Measurements from ENCODE around the gene COPS3. TPM values are rescaled to one million over a fixed set of nuclear protein-coding genes. Genes with fewer than 3 reads are reported as not detected.
A peak's percentile ranks its signal among the peaks of the same experiment; 100 is the strongest.

COPS3 gene
- total RNA-seq, 1 experiment from 2014 or later, result 182 TPM

DNA sequence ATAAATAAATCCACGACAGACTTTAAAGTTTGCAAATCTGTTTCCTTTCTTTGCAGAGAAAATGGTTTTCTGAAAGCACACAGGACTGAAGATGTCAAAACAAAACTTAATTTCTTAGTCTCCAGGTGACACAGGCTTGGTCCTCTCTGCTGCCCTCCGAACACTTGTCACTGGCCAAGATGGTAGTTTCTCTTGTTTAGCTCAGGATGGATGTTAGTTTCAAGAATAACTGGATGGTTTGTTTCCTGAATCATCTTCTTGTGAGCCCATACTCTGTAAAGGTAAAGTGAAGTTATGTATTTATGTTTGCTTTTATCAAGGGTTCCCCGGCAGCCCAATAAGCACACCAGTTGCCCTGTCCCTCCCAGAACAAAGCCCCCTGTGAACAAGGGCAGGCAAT is 34.2 kb downstream of the COPS3 start:
- H3K4me3 ChIP-seq, result no peak overlapping the region
- H3K36me3 ChIP-seq, result peaks cover 55% of the 10 kb centered on the region
- no peak overlapping the region for H3K27ac ChIP-seq
- no peaks in the 10 kb centered on the region for H3K9me3 ChIP-seq (replicated peaks)
- no peak for DNase-seq (ENCODE audit: low read depth in 1 of 2, low spot score in 2 of 2)
- H3K27me3 ChIP-seq (replicated peaks), result no peaks in the 10 kb centered on the region
- H3K4me1 ChIP-seq (replicated peaks), result no peaks in the 10 kb centered on the region

DNA sequence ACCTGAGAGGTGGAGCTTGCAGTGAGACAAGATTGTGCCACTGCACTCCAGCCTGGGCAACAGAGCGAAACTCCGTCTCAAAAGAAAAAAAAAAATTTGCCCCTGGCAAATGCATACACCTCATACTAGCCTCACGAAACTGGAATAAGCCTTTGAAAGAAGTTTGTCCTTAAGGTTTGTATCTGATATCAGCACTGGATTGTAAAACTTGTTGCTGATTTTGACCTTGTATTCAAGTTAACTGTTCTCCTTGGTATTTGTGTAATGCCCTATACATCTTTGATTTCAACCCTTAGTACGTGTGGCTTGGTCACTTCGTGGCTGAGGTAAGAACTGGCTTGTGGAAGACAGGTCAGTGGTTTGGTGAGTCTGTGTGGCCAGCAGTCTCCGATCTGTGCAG is 37.9 kb downstream of the COPS3 start:
- no peaks in the 10 kb centered on the region for H3K27me3 ChIP-seq (replicated peaks)
- H3K9me3 ChIP-seq (replicated peaks), result no peaks in the 10 kb centered on the region
- H3K36me3 ChIP-seq, result peaks cover 21% of the 10 kb centered on the region
- DNase-seq (ENCODE audit: low read depth in 1 of 2, low spot score in 2 of 2), result no peak
- no peak overlapping the region for H3K27ac ChIP-seq
- no peak overlapping the region for H3K4me3 ChIP-seq
- H3K4me1 ChIP-seq (replicated peaks), result no peaks in the 10 kb centered on the region

DNA sequence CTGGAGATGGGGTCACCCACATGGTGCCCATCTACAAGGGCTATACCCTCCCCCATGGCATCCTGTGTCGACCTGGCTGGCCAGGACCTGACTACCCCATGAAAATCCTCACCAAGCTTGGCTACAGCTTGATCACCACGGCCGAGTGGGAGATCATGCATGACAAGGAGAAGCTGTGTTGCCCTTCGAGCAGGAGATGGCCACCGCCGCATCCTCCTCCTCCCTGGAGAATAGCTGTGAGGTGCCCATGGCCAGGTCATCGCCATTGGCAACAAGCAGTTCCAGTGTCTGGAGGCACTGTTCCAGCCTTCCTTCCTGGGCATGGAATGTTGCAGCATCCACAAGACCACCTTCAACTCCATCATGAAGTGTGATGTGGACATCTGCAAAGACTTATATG is 38.8 kb downstream of the COPS3 start:
- peaks cover 12% of the 10 kb centered on the region for H3K36me3 ChIP-seq
- H3K4me1 ChIP-seq (replicated peaks), result no peaks in the 10 kb centered on the region
- no peaks in the 10 kb centered on the region for H3K27me3 ChIP-seq (replicated peaks)
- no peaks in the 10 kb centered on the region for H3K9me3 ChIP-seq (replicated peaks)
- no peak overlapping the region for H3K27ac ChIP-seq
- no peak overlapping the region for H3K4me3 ChIP-seq
- DNase-seq (ENCODE audit: low read depth in 1 of 2, low spot score in 2 of 2), result no peak

DNA sequence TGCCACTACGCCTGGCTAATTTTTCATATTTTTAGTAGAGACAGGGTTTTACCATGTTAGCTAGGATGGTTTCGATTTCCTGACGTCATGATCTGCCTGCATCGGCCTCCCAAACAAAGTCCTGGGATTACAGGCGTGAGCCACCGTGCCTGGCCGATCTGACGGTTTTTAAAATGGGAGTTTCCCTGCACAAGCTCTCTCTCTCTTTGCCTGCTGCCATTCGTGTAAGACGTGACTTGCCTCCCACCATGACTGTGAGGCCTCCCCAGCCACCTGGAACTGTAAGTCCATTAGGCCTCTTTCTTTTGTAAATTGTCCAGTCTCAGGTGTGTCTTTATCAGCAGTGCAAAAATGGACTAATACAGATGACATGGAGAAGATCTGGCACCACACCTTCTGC is 39.4 kb downstream of the COPS3 start:
- H3K27ac ChIP-seq, result no peak overlapping the region
- no peak overlapping the region for H3K4me3 ChIP-seq
- no peaks in the 10 kb centered on the region for H3K4me1 ChIP-seq (replicated peaks)
- no peaks in the 10 kb centered on the region for H3K9me3 ChIP-seq (replicated peaks)
- H3K36me3 ChIP-seq, result peaks cover 6% of the 10 kb centered on the region
- no peaks in the 10 kb centered on the region for H3K27me3 ChIP-seq (replicated peaks)
- no peak for DNase-seq (ENCODE audit: low read depth in 1 of 2, low spot score in 2 of 2)

DNA sequence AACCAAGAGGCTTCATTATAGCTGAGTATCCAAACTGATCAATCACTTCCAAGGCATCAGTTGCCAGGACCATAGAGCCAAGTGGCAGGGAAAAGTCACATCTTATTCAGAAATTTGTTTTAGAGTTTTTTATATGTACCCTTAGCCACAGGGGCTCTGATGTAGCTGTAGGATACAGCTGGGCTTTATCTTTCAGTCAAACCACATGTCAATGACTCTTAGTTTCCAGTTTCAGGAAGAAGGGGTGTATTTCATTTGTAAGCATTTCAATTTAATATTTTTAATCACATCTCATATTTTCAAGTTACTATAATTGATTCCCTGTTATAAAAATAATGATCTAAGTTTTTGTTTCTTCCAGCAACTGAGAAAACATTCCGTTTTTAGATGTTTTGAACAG is 41.2 kb downstream of the COPS3 start:
- Histone ChIP-seq H3K36me3 (no peaks in the 10 kb centered on the region), H3K27ac (no peak overlapping the region), H3K9me3 (replicated peaks) (no peaks in the 10 kb centered on the region), H3K4me1 (replicated peaks) (peaks cover 11% of the 10 kb centered on the region), H3K27me3 (replicated peaks) (no peaks in the 10 kb centered on the region), H3K4me3 (no peak overlapping the region)
- DNase-seq (ENCODE audit: low read depth in 1 of 2, low spot score in 2 of 2), result no peak

DNA sequence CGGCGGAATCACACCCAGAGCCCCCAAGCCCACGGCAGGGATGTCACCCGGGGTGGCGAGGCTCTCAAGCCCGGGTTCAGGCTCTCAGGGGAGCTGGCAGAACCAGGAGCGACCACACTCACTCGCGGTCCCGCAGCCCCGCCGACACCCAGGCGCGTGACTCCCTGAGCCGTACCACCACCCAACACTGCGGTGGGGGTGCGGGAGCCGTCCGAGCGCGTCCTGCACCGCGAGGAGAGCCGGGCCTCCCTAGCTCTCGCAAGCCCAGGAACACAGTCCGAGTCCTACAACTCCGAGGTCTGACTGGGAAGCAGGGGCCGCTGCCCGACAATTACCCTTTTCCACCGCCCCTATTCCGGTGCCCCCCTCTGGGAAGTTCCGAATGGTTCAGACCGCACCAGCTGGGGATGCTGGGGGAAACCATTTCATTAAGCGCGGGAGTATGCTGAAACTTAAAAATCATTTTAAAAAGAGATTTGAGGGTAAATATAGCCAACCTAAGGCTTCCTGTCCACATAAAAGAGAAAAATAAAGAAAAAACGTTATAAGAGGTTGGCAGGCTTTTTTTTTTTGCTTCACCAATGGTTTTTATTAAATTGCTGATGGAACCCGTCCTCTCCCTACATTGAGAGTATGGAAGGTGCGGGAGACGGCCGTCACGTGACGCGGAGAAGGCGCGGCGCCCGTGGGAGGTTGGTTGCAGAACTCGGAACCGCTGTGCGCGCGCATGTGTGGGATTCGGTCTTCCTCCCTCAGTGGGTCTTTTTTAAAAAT is 43.8 kb downstream of the COPS3 start, which contains the start of gene FLCN:
Gene FLCN, minus strand, starts transcription at position 143 of the 774 bp plus-strand sequence. CDS start 9,031 bp downstream, outside the sequence.
- 0 out of 2 replicates have a peak, but pooled peaks cover 7% of the 10 kb centered on the region for H3K36me3 ChIP-seq
- DNase-seq (ENCODE audit: low read depth in 1 of 2, low spot score in 2 of 2), result peak; percentile 82 to 97
- H3K27ac ChIP-seq, result peak within 1 kb of the TSS; percentile 99
- H3K4me3 ChIP-seq, result peak within 1 kb of the TSS; percentile 77
- H3K27me3 ChIP-seq (replicated peaks), result no peaks in the 10 kb centered on the region
- H3K9me3 ChIP-seq (replicated peaks), result no peaks in the 10 kb centered on the region
- peaks cover 11% of the 10 kb centered on the region for H3K4me1 ChIP-seq (replicated peaks)

DNA sequence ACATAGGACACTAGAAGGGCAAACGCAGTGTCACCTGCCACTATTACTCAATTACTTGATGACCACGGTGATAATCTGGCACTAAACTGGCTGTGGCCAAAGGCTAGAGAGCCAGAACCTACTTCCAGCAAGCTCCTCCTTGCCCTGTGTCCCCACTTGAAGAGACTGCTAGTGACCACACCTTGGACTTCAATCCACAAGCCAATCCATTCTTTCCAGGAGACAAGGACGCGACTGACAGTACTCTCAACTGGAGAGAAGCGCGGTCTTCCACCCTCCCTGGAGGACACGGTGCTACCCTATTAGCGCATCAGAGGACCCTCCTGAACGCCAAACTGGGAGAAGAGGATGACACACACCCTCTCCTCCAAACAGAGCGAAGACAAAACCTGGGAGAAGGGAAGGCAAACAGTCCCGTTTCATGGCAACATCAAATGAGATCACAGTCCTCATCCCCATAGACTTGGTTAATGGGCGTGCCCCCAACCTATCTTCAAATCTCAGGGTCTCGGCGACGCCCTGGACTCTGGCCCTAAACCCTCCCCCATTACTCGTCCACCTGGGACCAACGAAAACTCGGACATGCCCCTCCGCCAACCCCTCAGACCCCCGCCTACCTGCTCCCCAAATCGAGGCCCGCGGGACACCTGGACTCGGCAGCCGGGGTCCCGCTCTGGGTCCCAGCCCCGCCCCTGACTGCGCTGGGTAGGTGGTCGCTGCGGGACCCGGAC is 44.6 kb downstream of the COPS3 start:
- Histone ChIP-seq H3K36me3 (peaks cover 13% of the 10 kb centered on the region), H3K27me3 (replicated peaks) (no peaks in the 10 kb centered on the region), H3K9me3 (replicated peaks) (no peaks in the 10 kb centered on the region), H3K4me3 (peak overlapping the region; percentile 77), H3K4me1 (replicated peaks) (peaks cover 11% of the 10 kb centered on the region), H3K27ac (peak overlapping the region; percentile 99)
- peak in 1 of 2 experiments; percentile 39 for DNase-seq (ENCODE audit: low read depth in 1 of 2, low spot score in 2 of 2)

DNA sequence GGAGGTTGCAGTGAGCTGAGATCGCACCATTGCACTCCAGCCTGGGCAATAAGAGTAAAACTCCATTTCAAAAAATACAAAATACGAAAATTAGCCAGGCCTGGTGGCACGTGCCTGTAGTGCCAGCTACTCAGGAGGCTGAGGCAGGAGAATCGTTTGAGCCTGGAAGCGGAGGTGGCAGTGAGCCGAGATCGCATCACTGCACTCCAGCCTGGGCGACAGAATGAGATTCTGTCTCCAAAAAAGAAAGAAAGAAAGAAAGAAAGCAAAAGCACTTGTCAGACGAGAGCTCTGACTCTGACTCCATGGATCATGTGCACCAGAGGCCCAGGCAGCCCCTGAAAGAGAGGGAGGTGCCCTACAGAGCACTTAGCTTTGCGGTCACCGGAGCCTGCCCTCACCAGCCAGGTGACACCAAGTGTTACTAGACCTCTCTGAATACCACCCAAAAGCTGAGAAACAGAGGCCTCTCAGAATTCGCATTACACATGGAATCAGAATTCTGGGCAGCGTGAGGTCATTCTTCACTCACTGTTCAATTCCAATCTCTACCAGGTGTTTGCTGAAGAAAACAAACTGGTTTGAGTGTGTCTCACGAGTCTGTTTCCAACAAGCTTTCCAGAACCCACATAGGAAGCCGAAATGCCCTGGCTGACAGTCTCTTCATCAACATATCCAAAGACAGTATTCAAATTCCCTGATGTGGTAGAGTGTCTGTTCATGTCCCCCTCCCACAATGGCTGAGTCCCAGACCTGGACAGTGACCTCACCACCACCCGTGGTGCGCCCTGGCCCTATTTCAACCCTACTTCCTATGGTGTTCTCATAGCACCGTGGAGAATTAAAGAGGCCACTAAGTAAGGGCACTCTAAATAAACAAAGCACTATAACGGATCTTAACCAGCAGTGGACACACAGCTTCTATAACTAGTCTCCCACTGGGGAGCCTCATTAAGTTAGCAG is 45.6 kb downstream of the COPS3 start:
- no peak for DNase-seq (ENCODE audit: low read depth in 1 of 2, low spot score in 2 of 2)
- Histone ChIP-seq H3K36me3 (peaks cover 17% of the 10 kb centered on the region), H3K27me3 (replicated peaks) (no peaks in the 10 kb centered on the region)

DNA sequence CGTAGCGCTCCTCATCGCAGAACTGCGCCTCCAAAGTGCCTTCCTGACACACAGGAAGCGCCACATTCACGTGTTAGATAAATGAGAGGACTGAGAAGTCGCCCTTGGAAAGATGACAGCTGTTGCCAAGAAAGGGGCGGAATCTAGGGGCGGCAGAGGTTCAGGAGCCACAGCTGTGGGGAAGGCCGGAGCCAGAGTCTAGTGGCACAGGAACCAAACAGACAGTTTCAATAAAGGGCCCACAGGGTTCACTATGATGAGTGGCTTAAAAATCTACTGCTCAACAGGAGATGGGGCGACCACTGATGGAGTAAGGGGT is 48.8 kb downstream of the COPS3 start:
- peaks cover 11% of the 10 kb centered on the region for H3K4me1 ChIP-seq (replicated peaks)
- peaks cover 47% of the 10 kb centered on the region for H3K36me3 ChIP-seq

More for the DNA sequence above, 45.6 kb downstream of the COPS3 start:
- H3K27ac ChIP-seq, result no peak overlapping the region
- peak overlapping the region; percentile 77 for H3K4me3 ChIP-seq
- H3K9me3 ChIP-seq (replicated peaks), result no peaks in the 10 kb centered on the region
- peaks cover 11% of the 10 kb centered on the region for H3K4me1 ChIP-seq (replicated peaks)

DNA sequence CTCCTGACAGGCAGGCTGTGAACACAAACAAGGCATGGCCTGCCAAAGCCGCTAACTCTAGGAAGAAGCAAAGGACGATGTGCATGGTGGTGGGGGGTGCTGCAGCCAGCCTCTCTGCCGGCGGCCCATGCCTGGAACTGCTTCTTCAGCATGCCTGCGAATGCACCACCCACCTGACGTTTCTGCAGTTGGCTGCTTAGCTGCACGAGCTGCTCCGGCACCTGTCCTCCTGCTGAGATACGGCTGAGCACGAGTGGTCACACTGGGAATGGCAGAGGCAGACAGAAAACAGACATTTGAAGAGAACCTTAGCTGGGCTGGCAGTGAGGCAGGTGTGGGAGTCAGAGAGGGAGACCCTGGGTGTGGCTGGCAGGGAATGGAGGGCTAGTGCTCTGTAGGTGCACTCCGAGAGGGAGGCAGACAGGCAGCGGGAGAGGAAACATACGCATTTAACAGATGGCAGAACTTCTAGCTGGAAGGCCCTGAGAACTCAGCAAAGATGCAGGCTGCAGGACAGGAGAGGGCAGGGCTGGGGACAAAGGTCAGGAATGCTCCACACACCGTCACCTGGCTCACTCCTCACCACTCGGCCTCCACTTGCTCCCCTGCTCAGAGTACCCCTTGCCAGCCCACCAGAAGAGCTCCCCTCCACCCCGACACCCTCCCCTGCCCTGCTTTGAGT is 49.3 kb downstream of the COPS3 start:
- no peak overlapping the region for H3K27ac ChIP-seq
- peaks cover 52% of the 10 kb centered on the region for H3K36me3 ChIP-seq
- H3K4me1 ChIP-seq (replicated peaks), result peaks cover 11% of the 10 kb centered on the region
- DNase-seq (ENCODE audit: low read depth in 1 of 2, low spot score in 2 of 2), result no peak
- H3K27me3 ChIP-seq (replicated peaks), result no peaks in the 10 kb centered on the region
- H3K9me3 ChIP-seq (replicated peaks), result no peaks in the 10 kb centered on the region
- H3K4me3 ChIP-seq, result no peak overlapping the region

More for the DNA sequence above, 48.8 kb downstream of the COPS3 start:
- Histone ChIP-seq H3K4me3 (no peak overlapping the region), H3K9me3 (replicated peaks) (no peaks in the 10 kb centered on the region), H3K27ac (no peak overlapping the region), H3K27me3 (replicated peaks) (no peaks in the 10 kb centered on the region)
- DNase-seq (ENCODE audit: low read depth in 1 of 2, low spot score in 2 of 2), result no peak

DNA sequence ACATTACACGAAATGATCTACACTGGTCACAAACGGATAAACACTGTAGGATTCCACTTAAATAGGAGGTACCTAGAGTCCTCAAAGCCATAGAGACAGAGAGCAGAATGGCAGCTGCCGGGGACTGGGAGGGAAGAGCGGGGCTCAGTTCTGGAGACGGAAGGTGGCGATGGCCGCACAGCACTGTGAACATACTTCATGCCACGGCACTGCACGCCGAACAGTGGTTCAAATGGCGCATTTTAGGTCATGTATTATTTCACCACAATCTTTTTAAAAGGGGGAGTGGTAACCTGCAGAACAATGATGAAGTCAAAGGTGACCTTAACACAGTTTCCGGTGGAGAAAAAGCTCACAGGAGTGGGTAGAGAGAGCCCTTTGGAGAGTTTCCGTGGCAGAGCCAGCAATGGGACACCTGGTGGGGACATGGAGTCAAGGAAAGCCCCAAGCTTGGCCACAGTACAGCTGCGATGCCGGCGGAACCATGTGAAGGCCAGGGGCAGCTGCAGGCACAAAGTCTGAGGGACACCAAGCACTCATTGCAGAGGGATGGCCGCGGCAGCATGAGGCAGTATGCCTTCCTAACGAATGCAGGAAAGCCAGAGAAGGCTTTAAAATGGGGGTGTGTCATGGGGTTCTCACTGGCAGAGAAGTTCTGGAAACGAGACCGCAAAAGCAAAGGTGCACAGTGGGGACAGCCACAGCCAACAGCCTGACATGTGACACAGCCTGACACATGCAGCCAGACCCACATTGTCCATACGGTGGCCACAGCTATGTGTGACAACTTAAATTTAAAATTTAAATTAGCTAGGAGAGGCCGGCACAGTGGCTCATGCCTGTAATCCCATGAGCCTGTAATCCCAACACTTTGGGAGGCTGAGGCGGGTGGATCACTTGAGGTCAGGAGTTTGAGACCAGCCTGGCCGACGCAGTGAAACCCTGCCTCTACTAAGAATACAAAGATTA is 51.3 kb downstream of the COPS3 start:
- H3K36me3 ChIP-seq, result peaks cover 73% of the 10 kb centered on the region

DNA sequence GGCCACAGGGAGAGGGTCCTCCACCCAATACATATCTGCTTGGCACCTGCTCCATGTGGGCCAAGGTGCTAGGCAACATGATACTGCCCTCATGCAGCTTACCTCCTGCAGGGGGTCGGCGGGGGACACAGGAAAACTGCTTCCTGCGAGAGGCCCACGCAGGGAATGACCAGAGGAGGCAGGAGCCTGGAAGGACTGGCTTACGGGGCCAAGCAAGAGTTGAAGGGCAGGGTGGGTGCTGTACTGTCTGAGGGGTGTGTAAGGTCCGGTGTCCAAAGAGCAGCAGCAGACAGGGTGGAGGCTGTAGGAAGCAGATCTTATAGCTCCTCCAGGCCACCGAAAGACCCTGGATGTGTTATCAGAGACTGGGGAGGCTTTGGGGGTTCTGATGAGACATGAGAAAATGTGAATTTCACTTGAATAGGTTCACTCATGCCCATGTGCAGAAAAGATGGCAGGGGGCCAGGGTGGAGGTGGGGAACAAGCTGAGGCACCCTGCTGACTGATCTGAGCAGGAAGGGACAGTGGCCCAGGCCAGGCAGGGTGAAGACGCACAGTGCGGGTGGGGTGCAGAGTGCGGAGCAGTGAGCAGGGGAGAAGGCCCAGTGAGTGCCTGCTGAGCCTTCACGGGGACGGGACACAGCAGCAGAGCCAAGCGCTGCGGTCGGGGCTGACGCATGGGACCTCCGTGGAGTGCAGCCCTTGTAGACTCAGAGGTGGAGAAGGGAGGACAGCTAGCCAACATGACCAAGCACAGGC is 52.3 kb downstream of the COPS3 start:
- DNase-seq (ENCODE audit: low read depth in 1 of 2, low spot score in 2 of 2), result no peak
- Histone ChIP-seq H3K4me3 (no peak overlapping the region), H3K36me3 (peaks cover 83% of the 10 kb centered on the region)

More for the DNA sequence above, 51.3 kb downstream of the COPS3 start:
- no peak overlapping the region for H3K27ac ChIP-seq
- H3K27me3 ChIP-seq (replicated peaks), result no peaks in the 10 kb centered on the region
- H3K9me3 ChIP-seq (replicated peaks), result no peaks in the 10 kb centered on the region
- DNase-seq (ENCODE audit: low read depth in 1 of 2, low spot score in 2 of 2), result no peak
- H3K4me1 ChIP-seq (replicated peaks), result no peaks in the 10 kb centered on the region
- H3K4me3 ChIP-seq, result no peak overlapping the region

More for the DNA sequence above, 52.3 kb downstream of the COPS3 start:
- H3K27me3 ChIP-seq (replicated peaks), result no peaks in the 10 kb centered on the region
- H3K4me1 ChIP-seq (replicated peaks), result no peaks in the 10 kb centered on the region
- no peak overlapping the region for H3K27ac ChIP-seq
- H3K9me3 ChIP-seq (replicated peaks), result no peaks in the 10 kb centered on the region

Data from SJSA1 (cell line).